ENCODE results near the gene RINL.
"Not testable (repeated sequence)": the region's sequence is repeated elsewhere in the genome, so short reads cannot be mapped to it uniquely, and the experiment has no call there.

The RINL gene

GRCh38 chr19:38904581-38905539 is 26.8 kb upstream of the RINL start:
- no peak for DNase-seq

- no peak for DNase-seq
Observed at GRCh38 chr19:38901683-38902082, 23.6 kb upstream of the RINL start.

GRCh38 chr19:38900743-38901190 is 22.7 kb upstream of the RINL start:
- DNase-seq: no peak

GRCh38 chr19:38900202-38900629 is 22.1 kb upstream of the RINL start:
- no peak for DNase-seq

- DNase-seq: peak; percentile 100
Observed at GRCh38 chr19:38899447-38900201, 21.5 kb upstream of the RINL start, which contains the start of the genes NFKBIB and SIRT2. NFKBIB (plus strand) TSS chr19:38899969; CDS start chr19:38900033, 64 bp downstream. SIRT2 (minus strand) TSS chr19:38899618; CDS start chr19:38899521, 97 bp downstream.

- no peak for DNase-seq
Observed at GRCh38 chr19:38898788-38899446, 20.8 kb upstream of the RINL start.

GRCh38 chr19:38894968-38895367 is 16.9 kb upstream of the RINL start:
- DNase-seq: no peak

- DNase-seq: no peak
Observed at GRCh38 chr19:38893341-38893771, 15.3 kb upstream of the RINL start.

- DNase-seq: no peak
Observed at GRCh38 chr19:38892841-38893240, 14.8 kb upstream of the RINL start.

- DNase-seq: no peak
Observed at GRCh38 chr19:38891771-38892170, 13.7 kb upstream of the RINL start.

GRCh38 chr19:38890686-38891085 is 12.6 kb upstream of the RINL start:
- no peak for DNase-seq

- no peak for DNase-seq
Observed at GRCh38 chr19:38889803-38890202, 11.7 kb upstream of the RINL start.

- no peak for DNase-seq
Observed at GRCh38 chr19:38888876-38889275, 10.8 kb upstream of the RINL start.

- not testable (repeated sequence) for DNase-seq
Observed at GRCh38 chr19:38884691-38885090, 6.6 kb upstream of the RINL start.

- DNase-seq: no peak
Observed at GRCh38 chr19:38883286-38883685, 5.2 kb upstream of the RINL start.

- DNase-seq: no peak
Observed at GRCh38 chr19:38880882-38881609, 3.0 kb upstream of the RINL start.

GRCh38 chr19:38880076-38880881 is 2.2 kb upstream of the RINL start:
- DNase-seq: no peak

GRCh38 chr19:38879400-38879751 is 1.3 kb upstream of the RINL start:
- no peak for DNase-seq

GRCh38 chr19:38878575-38879399 is 712 bp upstream of the RINL start:
- DNase-seq: no peak

- DNase-seq: no peak
Observed at GRCh38 chr19:38875656-38876395, 2.2 kb downstream of the RINL start.

All from activated CD4-positive, alpha-beta T cell treated with anti-CD3 and anti-CD28 coated beads, Interleukin-10, Interleukin-2, amounts not matched to agents 100 ng/mL and 50 ng/mL, durations not matched to agents 16 hours and 8 hours (primary cell).